Heart left ventricle (tissue), 16 donors: Measurements from ENCODE around the gene WBP2. TPM values are rescaled to one million over a fixed set of nuclear protein-coding genes. Genes with fewer than 3 reads are reported as not detected.

Experiments
- ATAC-seq, 4 donors: fragments of 200-7000 bp; cut with Tn5 transposase; one replicate each; pipeline ENCODE4 v1.9.1; 2020 to 2022; ENCODE audit warnings: moderate library complexity in 4 of 4, mild to moderate bottlenecking in 3 of 4, moderate number of reproducible peaks in 1 of 4
- DNase-seq, 5 donors: peaks; one replicate each; pipeline ENCODE4 v3.0.0-alpha.2; 2020
- H3K27ac ChIP-seq, 12 donors: fragments of 200-600 bp; sonication (generic) in 4 of 12; one replicate each; pipeline versions ENCODE4 v1.5.0 to v1.8.0; 2016 to 2022; ENCODE audit warnings: mild to moderate bottlenecking in 2 of 12
- H3K27me3 ChIP-seq, 9 donors: fragments of 200-600 bp; sonication (generic) in 2 of 9; one replicate each; pipeline versions ENCODE4 v1.5.1 to v1.8.0; 2016 to 2022; ENCODE audit warnings: mild to moderate bottlenecking in 3 of 9
- H3K36me3 ChIP-seq, 9 donors: fragments of 200-600 bp; sonication (generic) in 2 of 9; one replicate each; pipeline versions ENCODE4 v1.5.0 to v1.8.0; 2018 to 2022; ENCODE audit warnings: mild to moderate bottlenecking in 2 of 9
- H3K4me1 ChIP-seq, 12 donors: fragments of 200-600 bp; sonication (generic) in 4 of 12; one replicate each; pipeline versions ENCODE4 v1.5.0 to v1.8.0; 2016 to 2022; ENCODE audit warnings: mild to moderate bottlenecking in 3 of 12
- H3K4me3 ChIP-seq, 12 donors: fragments of 200-600 bp; sonication (generic) in 4 of 12; one replicate each; pipeline versions ENCODE4 v1.5.0 to v1.8.0; 2017 to 2022; ENCODE audit warnings: mild to moderate bottlenecking in 9 of 12, moderate library complexity in 4 of 12
- H3K9me3 ChIP-seq, 12 donors: fragments of 200-600 bp; sonication (generic) in 4 of 12; one replicate each; pipeline versions ENCODE4 v1.5.0 to v1.8.0; 2016 to 2022; ENCODE audit warnings: mild to moderate bottlenecking in 1 of 12
- CTCF ChIP-seq, 12 donors: fragments of 200-600 bp; sonication (generic) in 4 of 12; IDR thresholded peaks; one replicate each; pipeline versions ENCODE4 v1.5.0 to v1.8.0; 2018 to 2022; ENCODE audit warnings: antibody characterized with exemption in 12 of 12, mild to moderate bottlenecking in 5 of 12
- POLR2A ChIP-seq, 2 donors: fragments of 450-650 bp; IDR thresholded peaks; one replicate each; pipeline ENCODE4 v1.6.1; 2017; ENCODE audit warnings: antibody characterized with exemption in 2 of 2, mild to moderate bottlenecking in 2 of 2, moderate library complexity in 2 of 2
- WGBS, 4 donors: extraction: QIAGEN DNeasy Blood & Tissue Kit in 2 of 4; methylation state at CpG; one replicate each; pipeline versions ENCODE4 v1.1.5 to v1.1.7; 2013 to 2018; 5-methylcytosine and 5-hydroxymethylcytosine counted together
- intact Hi-C, 10 donors: fragments of 100-400 bp; cut with DNase I; formaldehyde crosslinking; loops; one replicate each; pipeline versions ENCODE4 v1.11.1 to v1.14.2; 2022
- polyA plus RNA-seq, 2 donors: library from polyadenylated mRNA; stranded (reverse); fragments of 200-250 nt; gene quantifications; one replicate each; pipeline ENCODE4 v1.2.3, GENCODE V29; 2013
- total RNA-seq, 9 donors: library from RNA; depleted of rRNA in 2 of 9; stranded (reverse); fragments of >200 nt in 2 of 9; fragmentation: NEBNext Ultra II Directional in 3 of 9; extraction: Animal tissue kit (Norgen Biotek cat#: 25700) in 3 of 9; gene quantifications; one replicate each; pipeline versions ENCODE4 v1.1.0 to v1.2.4, GENCODE V29; 2016 to 2023
- donor health status: ischemic (EF 13 %, LVEDD 7.1; RV severe dilation, severe dysfunction).
- donor health status: healthy with polysubstance abuse.
- donor health status: DM: no; HTN: yes; CAD: no.
- donor health status: DM: no; HTN: no; CAD: no.
- donor health status: ischemic (EF 25% LVEDD 6.9; RV normal size, moderate dysfunction).
- donor health status: ischemic (EF 25% LVEDD 5.7; RV mildly dilated, moderate dysfunction).
- donor health status: healthy.
- donor health status: DM: yes; HTN: yes; CAD: no.
- donor health status: ischemic (EF 35%, LVEDD 5.7; RV mildly dilated, moderate dysfunction).
- donor health status: nonischemic (EF 11% LVEDD 7.7; RV severe dilation, severe dysfunction).
- donor health status: DM: yes; HTN: yes; CAD: no.
- donor health status: PGD.
- donor health status: ischemic (EF 29% LVEDD 5.4; RV normal size, mild dysfunction).
- donor health status: nonischemic (EF 23%, LVEDD 6.1; RV moderate dilation, normal function).

Gene WBP2
- total and polyA plus RNA-seq, 11 donors = 128 to 311 (median 158) TPM

GRCh38 chr17:75845933-75846691 lies 9.0 kb downstream of the WBP2 start:
- no peak for TF ChIP-seq CTCF (IDR thresholded peaks at IDR 0.05)
- TF ChIP-seq POLR2A (IDR thresholded peaks at IDR 0.05) = no peak
- intact Hi-C loops = loop anchor here in 4 of 10 donors (1.0 to 10.0 kb wide), 3 partner anchors 30 to 69 kb away; partner anchors contain the start of gene TRIM65 (in 1 of the 4)
- no peak overlapping the region for H3K4me3 ChIP-seq
- DNase-seq (peak in 1 of 5 donors; percentile 53), ATAC-seq (peak in 2 of 4 donors; percentile 1 to 6)
- H3K27me3 ChIP-seq = no peaks in the 10 kb centered on the region
- H3K27ac ChIP-seq = peak overlapping the region; percentile 56 to 99 (median 84)
- no peaks in the 10 kb centered on the region for H3K9me3 ChIP-seq
- peaks cover 3 to 62% (median 56%) of the 10 kb centered on the region in 9 donors for H3K36me3 ChIP-seq
- H3K4me1 ChIP-seq = peaks cover 36 to 82% (median 67%) of the 10 kb centered on the region in 12 donors
- 58 to 65% (median 63%) methylated on average over 22 of the region's 22 CpGs for WGBS, 4 donors

GRCh38 chr17:75845058-75845711 lies 9.9 kb downstream of the WBP2 start:
- DNase-seq = peak; percentile 86 to 92 (median 90)
- peak; percentile 64 to 88 (median 80) for TF ChIP-seq CTCF (IDR thresholded peaks at IDR 0.05)
- TF ChIP-seq POLR2A (IDR thresholded peaks at IDR 0.05) = peak in 1 of 2 donors; percentile 46
- no peaks in the 10 kb centered on the region for H3K9me3 ChIP-seq
- ATAC-seq = peak; percentile 80 to 81 (median 80)
- H3K4me3 ChIP-seq = peak overlapping the region in 3 of 12 donors; percentile 6 to 69 (median 12)
- H3K27me3 ChIP-seq = no peaks in the 10 kb centered on the region
- H3K4me1 ChIP-seq = peaks cover 36 to 73% (median 58%) of the 10 kb centered on the region in 12 donors
- intact Hi-C loops = loop anchor here in 4 of 10 donors (1.0 to 10.0 kb wide), 3 partner anchors 31 to 68 kb away; partner anchors contain the start of gene TRIM65 (in 1 of the 4)
- peaks cover 3 to 59% (median 47%) of the 10 kb centered on the region in 9 donors for H3K36me3 ChIP-seq
- H3K27ac ChIP-seq = peak overlapping the region; percentile 56 to 99 (median 84)
- 21 to 32% (median 28%) methylated on average over 16 to 21 of the region's 21 CpGs for WGBS, 4 donors

GRCh38 chr17:75844530-75845057 lies 10.5 kb downstream of the WBP2 start:
- Histone ChIP-seq H3K36me3 (peaks cover 3 to 59% (median 41%) of the 10 kb centered on the region in 9 donors), H3K9me3 (no peaks in the 10 kb centered on the region), H3K4me1 (peaks cover 31 to 67% (median 52%) of the 10 kb centered on the region in 12 donors), H3K27ac (peak overlapping the region; percentile 56 to 99 (median 84)), H3K27me3 (no peaks in the 10 kb centered on the region), H3K4me3 (peak overlapping the region in 5 of 12 donors; percentile 12 to 69 (median 32))
- intact Hi-C loops = loop anchor here in 4 of 10 donors (1.0 to 10.0 kb wide), 3 partner anchors 32 to 67 kb away; partner anchors contain the start of gene TRIM65 (in 1 of the 4)
- ATAC-seq (peak; percentile 43 to 63 (median 58)), DNase-seq (peak in 2 of 5 donors; percentile 57 to 69)
- WGBS, 4 donors = 26 to 41% (median 41%) methylated on average over 10 to 14 of the region's 14 CpGs; no CpG with 5 or more reads in 1 of the 4 donors
- TF ChIP-seq POLR2A (IDR thresholded peaks at IDR 0.05) (no peak), CTCF (IDR thresholded peaks at IDR 0.05) (no peak)
